Cardiac fibroblast (primary cell): Measurements from ENCODE around the gene PFKFB3.

Experiments used
- DNase-seq, 2 donors: peaks; one replicate each; pipeline versions ENCODE4 v3.0.0 to v3.0.0-alpha.2; 2010; ENCODE audit warnings: low read depth in 2 of 2
- H3K4me3 ChIP-seq, 2 donors: replicated peaks in 1 of 2; 1 replicate in 1 of 2; 2 replicates in 1 of 2; pipeline ENCODE4 v1.5.1; 2011; ENCODE audit warnings: low read depth in 2 of 2, low read length in 2 of 2, mild to moderate bottlenecking in 2 of 2, moderate library complexity in 1 of 2
- TF ChIP-seq, protein P1 (sequence below): IDR thresholded peaks from one replicate; pipeline ENCODE4 v1.5.1; 2011; ENCODE audit warnings: low read depth, mild to moderate bottlenecking, low read length, inconsistent platforms

The PFKFB3 gene

DNA sequence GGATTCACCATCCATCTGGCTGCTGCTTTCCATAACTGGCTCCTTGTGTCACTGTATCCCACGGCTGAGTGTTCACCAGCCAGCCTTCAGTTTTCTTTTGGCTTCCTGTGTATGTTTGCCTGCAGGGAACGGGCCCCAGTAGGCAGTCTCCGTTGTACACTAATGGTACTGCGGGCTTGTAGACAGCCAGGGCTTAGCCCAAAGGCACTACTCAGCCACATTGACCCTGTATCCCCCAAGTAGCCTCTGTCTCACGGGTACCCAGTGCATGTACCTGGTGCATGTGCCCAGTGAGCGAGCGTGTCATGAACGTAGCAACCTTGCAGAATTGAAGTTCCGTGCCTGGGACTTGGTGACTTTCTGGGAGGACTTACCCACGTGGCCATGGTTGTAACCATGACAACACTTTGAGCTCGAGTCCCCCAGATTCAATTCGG, 6.1 kb downstream of the PFKFB3 start:
- TF ChIP-seq, protein P1, sequence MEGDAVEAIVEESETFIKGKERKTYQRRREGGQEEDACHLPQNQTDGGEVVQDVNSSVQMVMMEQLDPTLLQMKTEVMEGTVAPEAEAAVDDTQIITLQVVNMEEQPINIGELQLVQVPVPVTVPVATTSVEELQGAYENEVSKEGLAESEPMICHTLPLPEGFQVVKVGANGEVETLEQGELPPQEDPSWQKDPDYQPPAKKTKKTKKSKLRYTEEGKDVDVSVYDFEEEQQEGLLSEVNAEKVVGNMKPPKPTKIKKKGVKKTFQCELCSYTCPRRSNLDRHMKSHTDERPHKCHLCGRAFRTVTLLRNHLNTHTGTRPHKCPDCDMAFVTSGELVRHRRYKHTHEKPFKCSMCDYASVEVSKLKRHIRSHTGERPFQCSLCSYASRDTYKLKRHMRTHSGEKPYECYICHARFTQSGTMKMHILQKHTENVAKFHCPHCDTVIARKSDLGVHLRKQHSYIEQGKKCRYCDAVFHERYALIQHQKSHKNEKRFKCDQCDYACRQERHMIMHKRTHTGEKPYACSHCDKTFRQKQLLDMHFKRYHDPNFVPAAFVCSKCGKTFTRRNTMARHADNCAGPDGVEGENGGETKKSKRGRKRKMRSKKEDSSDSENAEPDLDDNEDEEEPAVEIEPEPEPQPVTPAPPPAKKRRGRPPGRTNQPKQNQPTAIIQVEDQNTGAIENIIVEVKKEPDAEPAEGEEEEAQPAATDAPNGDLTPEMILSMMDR = no peak
- DNase-seq = no peak
- no peak overlapping the region for H3K4me3 ChIP-seq

DNA sequence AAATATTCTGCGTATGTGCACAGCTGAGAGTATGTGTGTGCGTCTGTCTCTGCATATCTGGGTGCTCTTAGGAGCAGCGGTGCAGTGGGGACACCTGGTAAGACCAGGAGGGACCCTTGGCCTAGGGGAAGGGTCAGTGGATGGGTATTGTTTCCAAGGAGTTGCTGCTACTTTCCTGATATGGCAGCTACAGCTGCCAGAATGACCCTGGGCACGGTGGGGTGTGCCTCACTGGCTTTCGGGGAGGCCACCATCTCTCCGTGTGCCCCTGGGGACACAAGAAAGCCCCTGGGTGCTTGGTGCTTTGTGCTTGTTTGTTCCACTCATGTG, 8.6 kb downstream of the PFKFB3 start:
- no peak for DNase-seq
- TF ChIP-seq, protein P1 = no peak
- H3K4me3 ChIP-seq = no peak overlapping the region

DNA sequence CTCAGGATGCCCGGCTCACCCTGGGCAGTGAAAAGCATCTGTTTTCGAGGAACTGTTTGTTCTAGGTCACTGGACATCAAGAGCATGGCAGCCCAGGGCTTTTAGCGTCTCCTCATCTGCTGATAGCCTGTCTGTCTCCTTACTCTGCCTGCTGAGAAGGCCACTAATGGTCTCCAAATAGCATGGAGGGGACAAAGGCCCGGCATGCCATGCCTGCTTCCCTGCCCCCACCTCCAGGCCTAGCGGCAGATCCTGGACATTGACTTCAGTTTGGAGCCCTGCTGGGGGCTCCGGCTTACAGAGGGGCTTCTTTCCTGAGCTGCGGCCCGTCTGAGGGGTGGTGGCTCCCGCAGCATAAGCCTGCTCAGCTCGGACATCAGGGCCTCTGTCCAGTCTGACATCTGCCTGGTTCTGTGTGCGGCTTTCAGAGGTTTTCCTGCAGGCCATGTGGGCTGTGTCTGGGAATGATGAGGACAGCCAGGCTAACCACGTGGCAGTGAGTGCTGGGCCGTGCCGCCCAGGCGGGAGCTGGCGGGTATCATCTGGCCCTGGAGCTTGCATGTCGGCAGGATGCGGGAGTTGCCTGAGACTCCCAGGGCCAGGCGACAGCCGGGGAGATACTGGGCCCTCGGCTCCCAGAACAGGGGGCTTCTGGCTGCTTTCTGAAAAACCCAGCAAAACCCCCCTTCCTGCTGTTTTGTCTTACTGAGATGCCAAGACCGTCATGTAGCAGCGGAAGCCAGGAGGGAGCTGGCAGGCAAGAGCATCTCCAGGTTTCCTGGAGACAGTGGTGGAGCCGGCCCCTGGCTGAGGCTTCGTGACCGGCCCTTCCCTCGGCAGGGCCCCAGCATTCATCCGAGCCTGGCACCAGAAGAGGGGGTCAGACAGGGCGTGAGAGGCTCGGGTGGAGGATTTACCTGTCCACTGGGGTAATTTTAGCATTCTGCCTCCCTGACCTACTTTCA, 9.2 kb downstream of the PFKFB3 start:
- TF ChIP-seq, protein P1 = no peak
- H3K4me3 ChIP-seq = no peak overlapping the region
- DNase-seq = peak; percentile 29 to 69

DNA sequence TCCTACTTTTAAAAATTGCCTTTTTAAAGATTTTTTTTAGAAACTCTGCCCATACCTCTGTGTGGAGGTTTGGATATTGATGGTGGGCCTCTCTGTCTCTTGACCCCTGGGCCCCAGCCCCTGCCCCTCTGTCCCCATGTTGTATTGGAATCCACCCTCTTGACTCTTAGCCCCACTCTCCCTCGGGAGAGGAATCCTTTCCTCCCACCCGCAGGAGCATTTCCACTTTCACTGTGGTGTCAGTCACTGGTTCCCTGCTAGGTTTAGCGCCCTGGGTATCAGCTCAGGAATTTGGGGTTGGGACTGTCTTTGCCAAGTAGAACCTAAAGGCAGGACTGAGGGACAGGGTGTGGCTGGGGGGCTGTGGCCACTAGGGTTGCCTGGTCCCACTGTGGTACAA, 10.1 kb downstream of the PFKFB3 start:
- DNase-seq = no peak
- TF ChIP-seq, protein P1 = no peak
- no peak overlapping the region for H3K4me3 ChIP-seq

DNA sequence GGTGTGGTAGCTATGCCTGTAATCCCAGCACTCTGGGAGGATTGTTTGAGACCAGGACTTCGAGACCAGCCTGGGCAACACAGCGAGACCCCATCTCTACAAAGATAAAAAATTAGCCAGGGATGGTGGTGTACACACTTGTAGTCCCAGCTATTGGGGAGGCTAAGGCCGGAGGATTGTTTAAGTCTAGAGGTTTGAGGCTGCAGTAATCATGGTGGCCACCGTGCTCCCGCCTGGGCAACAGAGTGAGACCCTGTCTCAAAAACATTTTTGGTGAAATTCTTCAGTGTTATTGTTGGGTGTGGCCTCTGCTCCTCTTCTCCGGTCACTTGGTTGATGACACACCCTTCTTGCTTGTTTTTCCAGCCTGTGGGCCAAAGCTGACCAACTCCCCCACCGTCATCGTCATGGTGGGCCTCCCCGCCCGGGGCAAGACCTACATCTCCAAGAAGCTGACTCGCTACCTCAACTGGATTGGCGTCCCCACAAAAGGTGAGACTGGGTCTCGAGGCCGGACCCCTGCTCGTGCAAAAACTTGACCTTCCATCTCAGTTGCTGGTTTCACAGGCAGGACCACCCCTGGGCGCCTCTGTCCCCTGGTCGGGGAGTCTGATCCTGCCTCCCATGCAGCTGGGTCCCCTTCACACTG, 10.6 kb downstream of the PFKFB3 start:
- DNase-seq = peak in 1 of 2 donors; percentile 31
- TF ChIP-seq, protein P1 = no peak

DNA sequence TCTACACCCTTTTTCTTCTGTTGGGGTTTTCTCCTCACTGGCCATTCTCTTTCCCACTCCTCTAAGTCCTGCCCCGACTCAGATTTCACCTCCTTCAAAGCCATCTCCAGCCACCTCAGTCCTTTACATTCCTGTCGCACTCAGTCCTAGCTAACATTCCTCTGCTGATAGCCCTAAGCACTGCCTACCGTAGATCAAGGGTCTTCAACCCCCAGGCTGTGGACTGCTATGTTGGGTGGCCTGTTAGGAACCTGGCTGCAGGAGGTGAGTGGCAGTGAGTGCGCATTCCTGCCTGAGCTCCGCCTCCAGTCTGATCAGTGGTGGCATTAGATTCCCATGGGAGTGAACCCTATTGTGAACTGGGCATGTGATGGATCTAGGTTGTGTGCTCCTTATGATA, 11.2 kb downstream of the PFKFB3 start:
- no peak for DNase-seq
- H3K4me3 ChIP-seq = no peak overlapping the region
- TF ChIP-seq, protein P1 = no peak

More for the DNA sequence above, 10.6 kb downstream of the PFKFB3 start:
- no peak overlapping the region for H3K4me3 ChIP-seq
